Measurements from ENCODE around the gene STX19.

GRCh38 chr3:94012185-94012584 is 16.2 kb downstream of the STX19 start:
- no peak for TF ChIP-seq CTCF (IDR thresholded peaks at IDR 0.05)
- TF ChIP-seq POLR2A (IDR thresholded peaks at IDR 0.05), result no peak

All from stomach (tissue), 4 donors.